CD4-positive, CD25-positive, alpha-beta regulatory T cell (primary cell): ENCODE measurements around the gene FRMD5. TPM values are rescaled to one million over a fixed set of nuclear protein-coding genes. Genes with fewer than 3 reads are reported as not detected.

Experiments
- ATAC-seq, 2 donors: fragments of 150-1000 bp; cut with Tn5 transposase; one replicate each; pipeline ENCODE4 v1.10.0; 2021; ENCODE audit warnings: low read depth in 2 of 2, moderate number of reproducible peaks in 2 of 2, moderate library complexity in 1 of 2
- DNase-seq, 3 donors: peaks; one replicate each; pipeline versions ENCODE4 v3.0.0 to v3.0.0-alpha.2; 2012 to 2022; ENCODE audit warnings: mixed read lengths in 1 of 3
- H3K27ac ChIP-seq: one replicate; pipeline ENCODE4 v1.7.0; 2013; ENCODE audit warnings: mild to moderate bottlenecking, low read length; ENCODE audit not compliant: insufficient read depth, poor library complexity, severe bottlenecking
- H3K27me3 ChIP-seq: one replicate; pipeline ENCODE4 v1.7.0; 2013; ENCODE audit warnings: low read length; ENCODE audit not compliant: control insufficient read depth, insufficient read depth
- H3K36me3 ChIP-seq: one replicate; pipeline ENCODE4 v1.7.0; 2013; ENCODE audit warnings: mild to moderate bottlenecking, low read length, moderate library complexity; ENCODE audit not compliant: control insufficient read depth, insufficient read depth
- H3K4me1 ChIP-seq: 2 replicates; pipeline ENCODE4 v1.7.0; 2013; ENCODE audit warnings: mild to moderate bottlenecking, low read length; ENCODE audit not compliant: insufficient read depth, control insufficient read depth, poor library complexity, severe bottlenecking
- H3K4me3 ChIP-seq: one replicate; pipeline ENCODE4 v1.7.0; 2013; ENCODE audit warnings: low read depth, mild to moderate bottlenecking, low read length, moderate library complexity
- H3K9me3 ChIP-seq, 2 experiments: 1 replicate in 1 of 2; 2 replicates in 1 of 2; pipeline ENCODE4 v1.7.0; 2013; ENCODE audit warnings: low read length in 2 of 2, mild to moderate bottlenecking in 1 of 2, moderate library complexity in 1 of 2; ENCODE audit not compliant: control insufficient read depth in 2 of 2
- H3K27ac Mint-ChIP-seq, 3 donors: one replicate each; pipeline ENCODE4 v1.8.0; 2020 to 2022; ENCODE audit warnings: mild to moderate bottlenecking in 3 of 3, mixed read lengths in 3 of 3, moderate library complexity in 2 of 3
- H3K27me3 Mint-ChIP-seq: one replicate; pipeline ENCODE4 v1.8.0; 2022; ENCODE audit warnings: mild to moderate bottlenecking, mixed read lengths
- H3K36me3 Mint-ChIP-seq: one replicate; pipeline ENCODE4 v1.8.0; 2020; ENCODE audit warnings: mixed read lengths
- H3K4me1 Mint-ChIP-seq, 4 donors: one replicate each; pipeline ENCODE4 v1.8.0; 2020 to 2022; ENCODE audit warnings: mixed read lengths in 4 of 4, mild to moderate bottlenecking in 1 of 4
- H3K4me3 Mint-ChIP-seq, 4 donors: one replicate each; pipeline ENCODE4 v1.8.0; 2020 to 2022; ENCODE audit warnings: mild to moderate bottlenecking in 4 of 4, mixed read lengths in 4 of 4, moderate library complexity in 3 of 4
- H3K9me3 Mint-ChIP-seq, 7 donors: one replicate each; pipeline ENCODE4 v1.8.0; 2020 to 2022; ENCODE audit warnings: mixed read lengths in 7 of 7, mild to moderate bottlenecking in 3 of 7, moderate library complexity in 2 of 7
- polyA plus RNA-seq, 4 donors: library from polyadenylated mRNA; unstranded; fragments of 300-500 nt; fragmentation: Illumina TruSeq; gene quantifications; one replicate each; pipeline ENCODE4 v1.2.3, GENCODE V29; 2021
- total RNA-seq: library from RNA; stranded (reverse); gene quantifications from one replicate; pipeline ENCODE4 v1.2.3, GENCODE V29; 2022

The FRMD5 gene
- total and polyA plus RNA-seq, 5 donors from 2014 or later = 0.24 to 1.1 (median 0.35) TPM; not detected in 1

DNA sequence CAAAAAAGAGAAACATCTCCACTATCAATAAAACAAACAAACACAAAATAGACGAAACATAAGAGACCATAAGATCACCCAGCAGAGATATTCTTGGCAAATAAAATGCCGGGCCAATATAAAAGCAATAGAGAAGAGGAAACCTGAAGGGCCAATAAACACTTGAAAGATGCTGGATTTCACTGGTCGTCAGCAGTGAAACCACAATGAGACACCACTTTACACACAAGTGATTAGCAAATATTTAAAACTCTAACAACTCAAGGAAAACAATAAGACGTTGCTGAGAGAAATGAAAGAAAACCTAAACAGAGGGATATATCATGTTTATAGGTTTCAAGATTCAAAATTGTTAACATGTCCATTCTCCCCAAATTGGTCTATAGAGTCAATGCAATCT, 219.7 kb downstream of the FRMD5 start:
- peaks cover 0 to 5% of the 10 kb centered on the region in 2 experiments for H3K9me3 ChIP-seq
- no peaks in the 10 kb centered on the region for H3K27me3 ChIP-seq
- DNase-seq (no peak), ATAC-seq (no peak)
- Mint-ChIP-seq H3K27ac (peak overlapping the region in 2 of 3 donors; percentile 45 to 62), H3K4me1 (peaks cover 17 to 33% (median 28%) of the 10 kb centered on the region in 4 donors), H3K27me3 (peaks cover 11% of the 10 kb centered on the region), H3K36me3 (peaks cover 4% of the 10 kb centered on the region), H3K4me3 (peak overlapping the region in 2 of 4 donors; percentile 0 to 10), H3K9me3 (peaks cover 0 to 10% (median 2%) of the 10 kb centered on the region in 7 donors)
- H3K4me1 ChIP-seq = peaks cover 7% of the 10 kb centered on the region
- no peak overlapping the region for H3K27ac ChIP-seq
- no peak overlapping the region for H3K4me3 ChIP-seq
- H3K36me3 ChIP-seq = no peaks in the 10 kb centered on the region

DNA sequence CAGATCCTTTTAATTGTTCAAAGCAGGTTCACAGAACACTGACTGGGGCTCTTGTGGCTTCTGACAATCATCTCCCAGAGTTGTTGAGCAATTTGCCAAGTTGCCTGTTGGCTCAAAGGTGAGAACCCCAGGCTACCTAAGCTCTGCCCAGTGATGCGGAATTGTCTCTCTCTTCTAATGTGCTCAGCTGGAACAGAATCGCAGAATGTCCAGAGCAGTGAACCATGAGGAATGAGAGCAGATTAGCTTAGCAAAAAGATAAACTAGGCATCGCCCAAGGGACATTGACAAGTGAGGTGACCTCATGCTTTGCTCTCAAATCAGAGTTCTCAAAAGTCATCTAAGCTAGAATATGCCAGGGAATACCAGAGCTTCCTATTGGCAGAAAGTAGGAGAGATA, 220.2 kb downstream of the FRMD5 start:
- Histone ChIP-seq H3K36me3 (no peaks in the 10 kb centered on the region), H3K4me3 (peak overlapping the region; percentile 17), H3K9me3 (peaks cover 0 to 5% of the 10 kb centered on the region in 2 experiments), H3K4me1 (peaks cover 7% of the 10 kb centered on the region), H3K27me3 (no peaks in the 10 kb centered on the region), H3K27ac (peak overlapping the region; percentile 10)
- ATAC-seq (no peak), DNase-seq (no peak)
- peaks cover 0 to 10% (median 2%) of the 10 kb centered on the region in 7 donors for H3K9me3 Mint-ChIP-seq
- peaks cover 4% of the 10 kb centered on the region for H3K36me3 Mint-ChIP-seq
- peaks cover 7% of the 10 kb centered on the region for H3K27me3 Mint-ChIP-seq
- H3K4me1 Mint-ChIP-seq = peaks cover 17 to 33% (median 28%) of the 10 kb centered on the region in 4 donors
- peak overlapping the region in 3 of 4 donors; percentile 10 to 52 (median 22) for H3K4me3 Mint-ChIP-seq
- peak overlapping the region in 2 of 3 donors; percentile 45 to 65 for H3K27ac Mint-ChIP-seq

DNA sequence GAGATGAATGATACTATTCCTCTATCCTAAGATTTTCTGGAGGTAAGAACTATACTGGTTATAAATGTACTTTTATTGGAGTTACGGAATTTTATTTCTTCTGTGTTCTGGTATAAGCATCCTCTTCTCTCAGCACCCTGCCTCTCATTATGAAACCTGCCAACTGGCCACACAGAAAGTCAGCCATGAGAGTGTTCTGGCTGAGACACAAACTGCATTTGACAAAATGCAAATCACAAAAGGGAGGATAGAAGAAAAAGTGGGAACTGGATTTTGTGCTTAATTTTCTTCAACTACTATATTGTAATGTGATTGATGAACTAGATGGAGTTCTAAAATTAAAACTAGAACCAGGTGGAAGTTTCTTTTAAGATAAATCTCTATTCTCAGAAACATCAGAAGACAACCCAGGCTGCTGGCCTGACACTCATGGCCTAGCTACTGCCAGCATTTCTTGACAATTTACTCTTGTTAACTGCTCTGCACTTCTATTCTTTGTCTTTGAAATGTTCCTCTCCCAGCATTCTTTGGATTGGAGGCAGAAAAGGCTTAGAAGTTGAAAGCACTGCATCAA, 225.2 kb downstream of the FRMD5 start:
- peaks cover 6 to 11% (median 9%) of the 10 kb centered on the region in 4 donors for H3K4me1 Mint-ChIP-seq
- no peak overlapping the region for H3K27ac Mint-ChIP-seq

DNA sequence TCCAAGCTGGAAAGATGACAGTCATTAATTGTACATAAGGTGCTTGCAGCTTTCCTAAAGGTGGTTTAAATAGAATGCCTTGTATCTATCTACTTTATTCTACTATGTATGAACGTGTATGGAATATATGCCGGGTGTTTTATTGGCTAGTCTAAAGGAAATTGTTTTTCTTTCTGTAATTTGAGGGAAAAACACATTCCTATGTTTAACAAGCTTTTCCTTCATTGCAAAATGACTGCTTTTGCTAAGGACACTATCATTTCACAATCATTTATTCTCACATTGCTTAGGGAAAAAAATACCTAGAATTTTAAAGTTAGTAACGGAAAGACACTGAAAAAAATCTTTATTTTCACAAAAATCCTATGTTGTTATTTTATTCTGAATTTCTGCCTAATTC, 226.5 kb downstream of the FRMD5 start:
- Mint-ChIP-seq H3K27ac (no peak overlapping the region), H3K36me3 (no peaks in the 10 kb centered on the region), H3K9me3 (peaks cover 0 to 1% (median 0%) of the 10 kb centered on the region in 7 donors), H3K4me3 (no peak overlapping the region), H3K27me3 (peaks cover 5% of the 10 kb centered on the region), H3K4me1 (peaks cover 0 to 2% (median 0%) of the 10 kb centered on the region in 4 donors)
- DNase-seq = no peak
- Histone ChIP-seq H3K27me3 (peaks cover 6% of the 10 kb centered on the region), H3K27ac (no peak overlapping the region), H3K4me1 (no peaks in the 10 kb centered on the region), H3K4me3 (no peak overlapping the region), H3K36me3 (no peaks in the 10 kb centered on the region), H3K9me3 (no peaks in the 10 kb centered on the region)
- ATAC-seq = no peak

More for the DNA sequence above, 225.2 kb downstream of the FRMD5 start:
- Mint-ChIP-seq H3K27me3 (peaks cover 5% of the 10 kb centered on the region), H3K4me3 (no peak overlapping the region), H3K36me3 (no peaks in the 10 kb centered on the region), H3K9me3 (no peaks in the 10 kb centered on the region)
- H3K4me1 ChIP-seq = no peaks in the 10 kb centered on the region
- no peak overlapping the region for H3K4me3 ChIP-seq
- H3K36me3 ChIP-seq = no peaks in the 10 kb centered on the region
- no peak for DNase-seq
- H3K27me3 ChIP-seq = peaks cover 6% of the 10 kb centered on the region
- H3K9me3 ChIP-seq = no peaks in the 10 kb centered on the region
- ATAC-seq = no peak
- no peak overlapping the region for H3K27ac ChIP-seq

DNA sequence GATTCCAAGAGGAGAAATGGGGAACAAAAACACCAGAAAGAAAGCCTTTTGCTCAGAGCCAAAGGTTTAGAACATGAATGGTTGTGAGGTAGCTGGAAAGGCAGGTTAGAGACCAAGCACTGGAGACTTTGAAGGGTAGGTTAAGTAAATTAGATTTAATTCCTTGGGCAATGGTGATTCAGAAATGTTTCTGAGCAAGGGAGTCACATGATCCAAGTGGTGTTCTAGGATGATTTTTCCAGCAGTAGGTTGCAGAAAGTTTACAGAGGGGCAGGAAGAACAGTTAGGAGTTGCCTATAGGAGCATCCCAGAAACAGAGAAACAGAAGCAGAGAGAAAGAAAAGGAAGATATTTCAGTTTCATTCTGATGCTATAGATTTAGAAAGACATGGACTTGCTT, 228.4 kb downstream of the FRMD5 start:
- DNase-seq (no peak), ATAC-seq (no peak)
- no peaks in the 10 kb centered on the region for H3K9me3 ChIP-seq
- no peaks in the 10 kb centered on the region for H3K36me3 ChIP-seq
- H3K4me3 Mint-ChIP-seq = no peak overlapping the region
- H3K27ac ChIP-seq = no peak overlapping the region
- H3K4me1 Mint-ChIP-seq = no peaks in the 10 kb centered on the region
- H3K4me3 ChIP-seq = no peak overlapping the region
- H3K9me3 Mint-ChIP-seq = peaks cover 0 to 1% (median 0%) of the 10 kb centered on the region in 7 donors
- no peaks in the 10 kb centered on the region for H3K4me1 ChIP-seq
- H3K36me3 Mint-ChIP-seq = no peaks in the 10 kb centered on the region
- no peak overlapping the region for H3K27ac Mint-ChIP-seq
- H3K27me3 ChIP-seq = peaks cover 6% of the 10 kb centered on the region
- H3K27me3 Mint-ChIP-seq = peaks cover 5% of the 10 kb centered on the region

DNA sequence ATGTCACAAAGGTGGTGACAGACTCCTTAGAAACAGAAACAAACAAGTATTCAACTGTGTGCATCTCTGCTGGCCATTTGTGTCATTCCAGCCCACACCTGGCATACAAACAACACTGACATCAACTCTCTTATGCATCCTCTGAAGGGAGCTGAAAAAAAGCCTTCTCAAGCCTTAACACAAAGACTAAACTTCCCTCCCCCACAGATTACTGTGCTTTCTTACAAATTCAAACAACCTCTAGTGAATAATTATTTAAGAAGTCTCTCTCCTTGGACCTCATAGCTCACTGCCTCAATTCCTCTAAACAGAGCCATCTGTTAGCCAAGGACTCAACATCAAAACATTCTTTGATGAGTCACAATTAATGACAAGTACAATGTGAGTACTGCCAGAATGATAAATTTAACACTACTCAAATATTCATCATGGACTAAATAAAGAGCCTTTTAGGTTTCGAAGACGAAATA, 236.2 kb downstream of the FRMD5 start:
- Mint-ChIP-seq H3K9me3 (peaks cover 0 to 4% (median 0%) of the 10 kb centered on the region in 7 donors), H3K36me3 (no peaks in the 10 kb centered on the region), H3K27me3 (peaks cover 39% of the 10 kb centered on the region), H3K4me1 (no peaks in the 10 kb centered on the region), H3K4me3 (no peak overlapping the region), H3K27ac (no peak overlapping the region)
- Histone ChIP-seq H3K27me3 (peaks cover 11% of the 10 kb centered on the region), H3K9me3 (no peaks in the 10 kb centered on the region), H3K36me3 (no peaks in the 10 kb centered on the region), H3K27ac (no peak overlapping the region), H3K4me1 (no peaks in the 10 kb centered on the region), H3K4me3 (no peak overlapping the region)
- no peak for DNase-seq
- ATAC-seq = no peak

DNA sequence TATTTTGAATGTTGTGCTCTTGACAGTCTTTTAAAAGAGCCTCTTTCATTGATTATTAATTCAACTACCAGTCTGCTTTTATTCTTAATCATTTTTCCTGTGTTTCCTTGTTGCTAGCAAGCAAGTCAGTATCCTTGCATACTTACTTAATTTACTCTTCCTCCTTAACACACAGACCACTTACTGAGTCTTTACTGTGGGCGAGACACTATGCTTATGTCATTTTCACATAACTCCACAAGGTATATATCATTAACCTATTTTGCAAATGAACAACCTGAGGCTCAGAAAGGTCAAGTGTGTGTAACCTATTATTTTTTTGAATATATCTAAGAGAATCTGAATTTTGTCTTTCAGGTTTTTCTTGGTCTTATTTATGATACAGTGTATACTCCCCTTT, 237.3 kb downstream of the FRMD5 start:
- DNase-seq (no peak), ATAC-seq (no peak)
- Mint-ChIP-seq H3K4me1 (no peaks in the 10 kb centered on the region), H3K27ac (no peak overlapping the region), H3K9me3 (peaks cover 0 to 4% (median 0%) of the 10 kb centered on the region in 7 donors), H3K36me3 (no peaks in the 10 kb centered on the region), H3K27me3 (peaks cover 39% of the 10 kb centered on the region), H3K4me3 (no peak overlapping the region)
- no peaks in the 10 kb centered on the region for H3K4me1 ChIP-seq
- H3K27me3 ChIP-seq = peaks cover 11% of the 10 kb centered on the region
- H3K27ac ChIP-seq = no peak overlapping the region
- H3K36me3 ChIP-seq = no peaks in the 10 kb centered on the region
- H3K4me3 ChIP-seq = no peak overlapping the region
- H3K9me3 ChIP-seq = no peaks in the 10 kb centered on the region

DNA sequence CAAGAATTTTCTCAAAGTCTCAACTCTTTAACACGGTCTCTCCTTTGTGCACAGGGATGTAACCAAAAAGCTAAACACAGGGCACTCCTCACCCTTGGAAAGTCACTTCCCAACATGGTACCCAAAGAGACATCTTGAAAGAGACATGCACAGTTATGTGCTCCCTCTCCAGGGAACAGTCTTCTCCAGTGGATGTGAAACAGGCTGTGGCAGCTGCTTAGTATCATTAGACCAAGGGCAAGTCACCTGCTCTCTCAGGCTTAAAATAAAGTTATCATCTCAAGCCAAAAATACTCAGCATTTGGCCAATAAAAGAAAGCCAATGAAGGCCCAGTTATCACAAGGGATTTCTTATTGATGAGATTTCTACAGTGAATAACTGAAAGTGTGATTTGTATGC, 239.9 kb downstream of the FRMD5 start:
- peaks cover 30% of the 10 kb centered on the region for H3K27me3 Mint-ChIP-seq
- peaks cover 11% of the 10 kb centered on the region for H3K27me3 ChIP-seq
- H3K9me3 Mint-ChIP-seq = peaks cover 0 to 4% (median 0%) of the 10 kb centered on the region in 7 donors
- no peaks in the 10 kb centered on the region for H3K36me3 Mint-ChIP-seq
- H3K9me3 ChIP-seq = no peaks in the 10 kb centered on the region
- H3K36me3 ChIP-seq = no peaks in the 10 kb centered on the region
- H3K4me1 Mint-ChIP-seq = no peaks in the 10 kb centered on the region
- H3K4me1 ChIP-seq = no peaks in the 10 kb centered on the region
- H3K27ac ChIP-seq = no peak overlapping the region
- no peak overlapping the region for H3K4me3 ChIP-seq
- no peak overlapping the region for H3K27ac Mint-ChIP-seq
- no peak overlapping the region for H3K4me3 Mint-ChIP-seq
- DNase-seq = no peak
- ATAC-seq = no peak
